Breast epithelium (tissue), 4 donors: ENCODE results near the gene STXBP1. TPM values are rescaled to one million over a fixed set of nuclear protein-coding genes. Genes with fewer than 3 reads are reported as not detected.

Experiments used
- DNase-seq, 2 donors: peaks; one replicate each; pipeline ENCODE4 v3.0.0-alpha.2; 2019; ENCODE audit warnings: low spot score in 2 of 2
- H3K27ac ChIP-seq, 2 donors: fragments of 200-600 bp; sonication (generic) in 1 of 2; one replicate each; pipeline ENCODE4 v1.5.1; 2016 to 2019; ENCODE audit warnings: mild to moderate bottlenecking in 1 of 2
- H3K27me3 ChIP-seq, 2 donors: fragments of 200-600 bp; sonication (generic) in 1 of 2; one replicate each; pipeline versions ENCODE4 v1.5.1 to v1.6.0; 2017 to 2019; ENCODE audit warnings: control low read depth in 1 of 2, mild to moderate bottlenecking in 1 of 2
- H3K36me3 ChIP-seq: fragments of 200-600 bp; one replicate; pipeline ENCODE4 v1.5.1; 2019
- H3K4me1 ChIP-seq, 2 donors: fragments of 200-600 bp; sonication (generic); one replicate each; pipeline ENCODE4 v1.5.1; 2016 to 2019; ENCODE audit warnings: control low read depth in 1 of 2
- H3K4me3 ChIP-seq, 3 donors: fragments of 200-600 bp; sonication (generic); 1 replicate in 2 of 3; 2 replicates in 1 of 3; pipeline ENCODE4 v1.5.1; 2016 to 2019; ENCODE audit warnings: mild to moderate bottlenecking in 3 of 3, moderate library complexity in 2 of 3
- H3K9me3 ChIP-seq, 2 donors: fragments of 200-600 bp; sonication (generic) in 1 of 2; one replicate each; pipeline ENCODE4 v1.5.1; 2016 to 2019; ENCODE audit warnings: control low read depth in 1 of 2
- CTCF ChIP-seq, 3 donors: fragments of 450-650 bp; IDR thresholded peaks; one replicate each; pipeline ENCODE4 v1.5.1; 2016 to 2017; ENCODE audit warnings: antibody characterized with exemption in 3 of 3, mild to moderate bottlenecking in 3 of 3, moderate library complexity in 3 of 3
- POLR2A ChIP-seq: fragments of 450-650 bp; IDR thresholded peaks from one replicate; pipeline ENCODE4 v1.6.1; 2016; ENCODE audit warnings: antibody characterized with exemption, mild to moderate bottlenecking, moderate library complexity
- POLR2AphosphoS5 ChIP-seq, 3 donors: sonication (generic); formaldehyde crosslinking; IDR thresholded peaks; one replicate each; pipeline ENCODE4 v1.6.1; 2017; ENCODE audit warnings: antibody characterized with exemption in 3 of 3
- intact Hi-C: fragments of 100-400 bp; cut with DNase I; formaldehyde crosslinking; loops from one replicate; pipeline ENCODE4 v1.15.1; 2023; ENCODE audit warnings: low total_unique reads
- total RNA-seq, 3 donors: library from RNA; depleted of rRNA; stranded (reverse); fragments of >200 nt; gene quantifications; one replicate each; pipeline ENCODE4 v1.1.0, GENCODE V29; 2016

Gene STXBP1
- total RNA-seq, 3 donors from 2014 or later: 19.0 to 45.9 (median 43.2) TPM

GRCh38 chr9:127724012-127724411 lies 111.9 kb downstream of the STXBP1 start:
- H3K4me3 ChIP-seq: no peak overlapping the region
- H3K27me3 ChIP-seq: no peaks in the 10 kb centered on the region
- no peaks in the 10 kb centered on the region for H3K4me1 ChIP-seq
- no peak overlapping the region for H3K27ac ChIP-seq
- intact Hi-C loops: no loop called here
- DNase-seq: no peak
- no peaks in the 10 kb centered on the region for H3K36me3 ChIP-seq
- H3K9me3 ChIP-seq: no peaks in the 10 kb centered on the region
- TF ChIP-seq POLR2AphosphoS5 (IDR thresholded peaks at IDR 0.05) (no peak), CTCF (IDR thresholded peaks at IDR 0.05) (no peak)

- intact Hi-C loops: no loop called here
- no peaks in the 10 kb centered on the region for H3K36me3 ChIP-seq
- no peak overlapping the region for H3K4me3 ChIP-seq
- H3K9me3 ChIP-seq: no peaks in the 10 kb centered on the region
- no peaks in the 10 kb centered on the region for H3K4me1 ChIP-seq
- H3K27me3 ChIP-seq: no peaks in the 10 kb centered on the region
- DNase-seq: no peak
- H3K27ac ChIP-seq: no peak overlapping the region
- TF ChIP-seq POLR2AphosphoS5 (IDR thresholded peaks at IDR 0.05) (no peak), POLR2A (no peak), CTCF (IDR thresholded peaks at IDR 0.05) (no peak)
Measured at GRCh38 chr9:127726871-127727270, 114.8 kb downstream of the STXBP1 start.

- Histone ChIP-seq H3K4me3 (no peak overlapping the region), H3K4me1 (no peaks in the 10 kb centered on the region), H3K9me3 (no peaks in the 10 kb centered on the region), H3K27ac (no peak overlapping the region), H3K36me3 (no peaks in the 10 kb centered on the region), H3K27me3 (no peaks in the 10 kb centered on the region)
- TF ChIP-seq POLR2AphosphoS5 (IDR thresholded peaks at IDR 0.05) (no peak), CTCF (IDR thresholded peaks at IDR 0.05) (no peak), POLR2A (no peak)
- DNase-seq: no peak
- intact Hi-C loops: no loop called here
Measured at GRCh38 chr9:127728808-127729207, 116.7 kb downstream of the STXBP1 start.

GRCh38 chr9:127729522-127730256 lies 117.6 kb downstream of the STXBP1 start:
- no peaks in the 10 kb centered on the region for H3K36me3 ChIP-seq
- no peak for DNase-seq
- no peaks in the 10 kb centered on the region for H3K9me3 ChIP-seq
- intact Hi-C loops: loop anchor here (5.0 to 10.0 kb wide), 2 partner anchors 55 to 142 kb away; partner anchors contain the start of gene CDK9
- no peak overlapping the region for H3K27ac ChIP-seq
- H3K27me3 ChIP-seq: no peaks in the 10 kb centered on the region
- TF ChIP-seq CTCF (IDR thresholded peaks at IDR 0.05) (no peak), POLR2AphosphoS5 (IDR thresholded peaks at IDR 0.05) (no peak), POLR2A (no peak)
- H3K4me1 ChIP-seq: peaks cover 0 to 5% of the 10 kb centered on the region in 2 donors
- no peak overlapping the region for H3K4me3 ChIP-seq

- DNase-seq: no peak
- Histone ChIP-seq H3K27ac (no peak overlapping the region), H3K9me3 (no peaks in the 10 kb centered on the region), H3K4me3 (no peak overlapping the region), H3K4me1 (peaks cover 0 to 5% of the 10 kb centered on the region in 2 donors), H3K36me3 (no peaks in the 10 kb centered on the region), H3K27me3 (no peaks in the 10 kb centered on the region)
- TF ChIP-seq POLR2A (no peak), CTCF (IDR thresholded peaks at IDR 0.05) (no peak), POLR2AphosphoS5 (IDR thresholded peaks at IDR 0.05) (no peak)
- intact Hi-C loops: loop anchor here (5.0 to 10.0 kb wide), 2 partner anchors 55 to 143 kb away; partner anchors contain the start of gene CDK9
Measured at GRCh38 chr9:127730262-127730661, 118.2 kb downstream of the STXBP1 start.
